ENCODE measurements around the gene OR6N2. TPM values are rescaled to one million over a fixed set of nuclear protein-coding genes. Genes with fewer than 3 reads are reported as not detected.

Gene OR6N2
- total RNA-seq, 1 experiment from 2014 or later = not detected

- H3K9me3 ChIP-seq (ENCODE audit: low read depth, low read length, poor library complexity, severe bottlenecking) = no peaks in the 10 kb centered on the region
- peaks cover 23% of the 10 kb centered on the region for H3K27me3 ChIP-seq (replicated peaks; ENCODE audit: insufficient read depth, low read depth, low read length, poor library complexity)
- POLR2A ChIA-PET (ENCODE audit: low non-redundant PET) = no interaction called here
- no peak overlapping the region for H3K27ac ChIP-seq (ENCODE audit: low read depth, low read length, poor library complexity, severe bottlenecking)
- CTCF ChIA-PET = no interaction called here
- intact Hi-C loops (cut with micrococcal nuclease; ENCODE audit: unreplicated experiment) = no loop called here
- no peaks in the 10 kb centered on the region for H3K36me3 ChIP-seq (ENCODE audit: insufficient read depth, low read length, poor library complexity, severe bottlenecking)
- DNase-seq (ENCODE audit: low spot score) = no peak
- no peak overlapping the region for H3K4me3 ChIP-seq (ENCODE audit: low read depth, low read length, poor library complexity, severe bottlenecking)
- TF ChIP-seq EZH2 (IDR thresholded peaks at IDR 0.05; ENCODE audit: borderline replicate concordance, low read depth, low read length, poor library complexity, severe bottlenecking) = no peak
- TF ChIP-seq, protein P1, sequence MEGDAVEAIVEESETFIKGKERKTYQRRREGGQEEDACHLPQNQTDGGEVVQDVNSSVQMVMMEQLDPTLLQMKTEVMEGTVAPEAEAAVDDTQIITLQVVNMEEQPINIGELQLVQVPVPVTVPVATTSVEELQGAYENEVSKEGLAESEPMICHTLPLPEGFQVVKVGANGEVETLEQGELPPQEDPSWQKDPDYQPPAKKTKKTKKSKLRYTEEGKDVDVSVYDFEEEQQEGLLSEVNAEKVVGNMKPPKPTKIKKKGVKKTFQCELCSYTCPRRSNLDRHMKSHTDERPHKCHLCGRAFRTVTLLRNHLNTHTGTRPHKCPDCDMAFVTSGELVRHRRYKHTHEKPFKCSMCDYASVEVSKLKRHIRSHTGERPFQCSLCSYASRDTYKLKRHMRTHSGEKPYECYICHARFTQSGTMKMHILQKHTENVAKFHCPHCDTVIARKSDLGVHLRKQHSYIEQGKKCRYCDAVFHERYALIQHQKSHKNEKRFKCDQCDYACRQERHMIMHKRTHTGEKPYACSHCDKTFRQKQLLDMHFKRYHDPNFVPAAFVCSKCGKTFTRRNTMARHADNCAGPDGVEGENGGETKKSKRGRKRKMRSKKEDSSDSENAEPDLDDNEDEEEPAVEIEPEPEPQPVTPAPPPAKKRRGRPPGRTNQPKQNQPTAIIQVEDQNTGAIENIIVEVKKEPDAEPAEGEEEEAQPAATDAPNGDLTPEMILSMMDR (conservative IDR thresholded peaks at IDR 0.05; ENCODE audit: low read depth, low read length) = no peak
- no peaks in the 10 kb centered on the region for H3K4me1 ChIP-seq (ENCODE audit: insufficient read depth, low read length, poor library complexity, severe bottlenecking)
- BruUV-seq (replicated peaks) = no TSS peak
Observed at GRCh38 chr1:158732524-158732923, 48.5 kb downstream of the OR6N2 start.

- no peaks in the 10 kb centered on the region for H3K4me1 ChIP-seq (ENCODE audit: insufficient read depth, low read length, poor library complexity, severe bottlenecking)
- no peak overlapping the region for H3K27ac ChIP-seq (ENCODE audit: low read depth, low read length, poor library complexity, severe bottlenecking)
- no peak for TF ChIP-seq EZH2 (IDR thresholded peaks at IDR 0.05; ENCODE audit: borderline replicate concordance, low read depth, low read length, poor library complexity, severe bottlenecking)
- TF ChIP-seq, protein P1 (conservative IDR thresholded peaks at IDR 0.05; ENCODE audit: low read depth, low read length) = no peak
- ChIA-PET POLR2A (ENCODE audit: low non-redundant PET) (no interaction called here), CTCF (no interaction called here)
- no peaks in the 10 kb centered on the region for H3K9me3 ChIP-seq (ENCODE audit: low read depth, low read length, poor library complexity, severe bottlenecking)
- DNase-seq (ENCODE audit: low spot score) = no peak
- H3K27me3 ChIP-seq (replicated peaks; ENCODE audit: insufficient read depth, low read depth, low read length, poor library complexity) = peaks cover 28% of the 10 kb centered on the region
- no peak overlapping the region for H3K4me3 ChIP-seq (ENCODE audit: low read depth, low read length, poor library complexity, severe bottlenecking)
- BruUV-seq (replicated peaks) = no TSS peak
- H3K36me3 ChIP-seq (ENCODE audit: insufficient read depth, low read length, poor library complexity, severe bottlenecking) = no peaks in the 10 kb centered on the region
- intact Hi-C loops (cut with micrococcal nuclease; ENCODE audit: unreplicated experiment) = no loop called here
Observed at GRCh38 chr1:158731707-158732106, 49.3 kb downstream of the OR6N2 start.

DNA sequence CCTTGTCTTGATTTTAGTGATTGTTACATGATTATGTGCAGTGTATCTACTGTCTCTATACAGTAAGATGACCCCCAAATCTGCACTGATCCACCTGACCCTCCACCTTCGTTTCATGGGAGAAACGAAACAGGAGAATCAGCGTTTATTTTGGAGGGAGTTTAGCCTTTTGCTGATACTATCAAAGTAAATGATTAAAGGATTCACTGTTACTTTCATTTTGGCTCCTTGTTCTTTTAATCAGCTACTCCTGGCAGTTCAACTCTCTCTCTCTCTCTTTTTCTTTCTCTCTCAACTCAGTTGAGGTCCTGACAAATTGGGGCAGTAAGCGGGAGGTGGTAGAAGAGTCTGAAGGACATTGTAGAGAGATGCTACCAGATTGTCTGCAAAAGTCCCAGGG lies 50.6 kb downstream of the OR6N2 start:
- Histone ChIP-seq H3K36me3 (ENCODE audit: insufficient read depth, low read length, poor library complexity, severe bottlenecking) (no peaks in the 10 kb centered on the region), H3K4me1 (ENCODE audit: insufficient read depth, low read length, poor library complexity, severe bottlenecking) (no peaks in the 10 kb centered on the region), H3K9me3 (ENCODE audit: low read depth, low read length, poor library complexity, severe bottlenecking) (no peaks in the 10 kb centered on the region), H3K4me3 (ENCODE audit: low read depth, low read length, poor library complexity, severe bottlenecking) (no peak overlapping the region), H3K27ac (ENCODE audit: low read depth, low read length, poor library complexity, severe bottlenecking) (no peak overlapping the region), H3K27me3 (replicated peaks; ENCODE audit: insufficient read depth, low read depth, low read length, poor library complexity) (peaks cover 41% of the 10 kb centered on the region)
- intact Hi-C loops (cut with micrococcal nuclease; ENCODE audit: unreplicated experiment) = no loop called here
- POLR2A ChIA-PET (ENCODE audit: low non-redundant PET) = no interaction called here
- CTCF ChIA-PET = no interaction called here
- no TSS peak for BruUV-seq (replicated peaks)
- no peak for DNase-seq (ENCODE audit: low spot score)
- no peak for TF ChIP-seq EZH2 (IDR thresholded peaks at IDR 0.05; ENCODE audit: borderline replicate concordance, low read depth, low read length, poor library complexity, severe bottlenecking)
- TF ChIP-seq, protein P1 (conservative IDR thresholded peaks at IDR 0.05; ENCODE audit: low read depth, low read length) = no peak

Measured in A673 (cell line).